H1 (cell line): ENCODE results near the gene PSMD6. TPM values are rescaled to one million over a fixed set of nuclear protein-coding genes. Genes with fewer than 3 reads are reported as not detected.

ENCODE experiments used
- TAF7 ChIP-seq: optimal IDR thresholded peaks from 2 replicates; pipeline ENCODE3; 2011; ENCODE audit warnings: low read depth, mild to moderate bottlenecking, inconsistent platforms, low read length, moderate library complexity, borderline replicate concordance
- polyA plus RNA-seq, 7 experiments: library from polyadenylated mRNA; depleted of rRNA in 3 of 7; stranded (reverse) in 5 of 7; unstranded in 2 of 7; fragments of >200 nt in 5 of 7; fragments of 200-250 nt in 2 of 7; gene quantifications; 1 replicate in 5 of 7; 2 replicates in 1 of 7; 4 replicates in 1 of 7; pipeline versions ENCODE4 v1.2.1 to v1.2.3, GENCODE V29; 2011 to 2013; ENCODE audit warnings: missing spikeins in 2 of 7, mixed read lengths in 2 of 7
- total RNA-seq: library from RNA; stranded (reverse); fragmentation: NEBNext Ultra II Directional; extraction: Animal tissue kit (Norgen Biotek cat#: 25700); gene quantifications from 2 replicates; pipeline ENCODE4 v1.2.1, GENCODE V29; 2021
- TF ChIP-seq, protein P1 (sequence below): IDR thresholded peaks from 2 replicates; pipeline ENCODE4 v1.6.1; 2011; ENCODE audit warnings: low read length, improper control_type of control experiment

The PSMD6 gene
- total and polyA plus RNA-seq, 2 of the 8 experiments (the other 6 are each of a cell fraction or from before 2014, with no cell fraction given) = 43.7 to 104 TPM

GRCh38 chr3:64059484-64060175 lies 36.3 kb upstream of the PSMD6 start (continued):
- TF ChIP-seq TAF7 = no peak
- TF ChIP-seq, protein P1, sequence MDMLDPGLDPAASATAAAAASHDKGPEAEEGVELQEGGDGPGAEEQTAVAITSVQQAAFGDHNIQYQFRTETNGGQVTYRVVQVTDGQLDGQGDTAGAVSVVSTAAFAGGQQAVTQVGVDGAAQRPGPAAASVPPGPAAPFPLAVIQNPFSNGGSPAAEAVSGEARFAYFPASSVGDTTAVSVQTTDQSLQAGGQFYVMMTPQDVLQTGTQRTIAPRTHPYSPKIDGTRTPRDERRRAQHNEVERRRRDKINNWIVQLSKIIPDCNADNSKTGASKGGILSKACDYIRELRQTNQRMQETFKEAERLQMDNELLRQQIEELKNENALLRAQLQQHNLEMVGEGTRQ = no peak
